Keratinocyte (primary cell): ENCODE measurements around the gene PCDHGB3. TPM values are rescaled to one million over a fixed set of nuclear protein-coding genes. Genes with fewer than 3 reads are reported as not detected.
"Not testable (repeated sequence)": the region's sequence is repeated elsewhere in the genome, so short reads cannot be mapped to it uniquely, and the experiment has no call there.

Source experiments
- DNase-seq: peaks from one replicate; pipeline ENCODE4 v3.0.0-alpha.2; 2011; ENCODE audit warnings: low read depth, missing footprints, low spot score
- FAIRE-seq: peaks from 2 replicates; lab custom pipeline; 2011; peaks lifted over from hg19 to GRCh38; lab: Jason Lieb, UNC
- H2AFZ ChIP-seq: 2 replicates; pipeline ENCODE4 v1.6.0; 2012; ENCODE audit warnings: low read length, control low read depth, inconsistent platforms; ENCODE audit not compliant: control insufficient read depth
- H3K27ac ChIP-seq: 2 replicates; pipeline ENCODE4 v1.5.1; 2011; ENCODE audit warnings: low read length; ENCODE audit not compliant: control insufficient read depth, insufficient read depth
- H3K27me3 ChIP-seq: 3 replicates; pipeline ENCODE4 v1.6.0; 2011; ENCODE audit warnings: low read length; ENCODE audit not compliant: control insufficient read depth, insufficient read depth; ENCODE audit errors: extremely low read depth
- H3K36me3 ChIP-seq, 2 experiments: 2 replicates in 1 of 2; 3 replicates in 1 of 2; pipeline ENCODE4 v1.5.1; 2011; ENCODE audit warnings: low read length in 2 of 2, mild to moderate bottlenecking in 1 of 2; ENCODE audit not compliant: control insufficient read depth in 2 of 2, insufficient read depth in 2 of 2; ENCODE audit errors: extremely low read depth in 1 of 2
- H3K4me1 ChIP-seq: 3 replicates; pipeline ENCODE4 v1.5.1; 2011; ENCODE audit warnings: low read length; ENCODE audit not compliant: control insufficient read depth, insufficient read depth; ENCODE audit errors: extremely low read depth
- H3K4me2 ChIP-seq: 3 replicates; pipeline ENCODE4 v1.6.0; 2011; ENCODE audit warnings: low read depth, low read length; ENCODE audit not compliant: control insufficient read depth, insufficient read depth; ENCODE audit errors: extremely low read depth
- H3K4me3 ChIP-seq, 3 experiments: fragments of 200-600 bp in 1 of 3; sonication (generic) in 1 of 3; 2 replicates in 2 of 3; 3 replicates in 1 of 3; pipeline ENCODE4 v1.5.1; 2011 to 2016; ENCODE audit warnings: low read length in 3 of 3, mild to moderate bottlenecking in 3 of 3, control low read depth in 2 of 3, inconsistent platforms in 1 of 3, low read depth in 1 of 3, mixed read lengths in 1 of 3, mixed run types in 1 of 3, moderate library complexity in 1 of 3; ENCODE audit not compliant: control insufficient read depth in 2 of 3, insufficient read depth in 2 of 3; ENCODE audit errors: extremely low read depth in 1 of 3
- H3K79me2 ChIP-seq: 2 replicates; pipeline ENCODE4 v1.6.0; 2012; ENCODE audit warnings: low read length; ENCODE audit not compliant: control insufficient read depth, insufficient read depth
- H3K9ac ChIP-seq: 3 replicates; pipeline ENCODE4 v1.6.0; 2011; ENCODE audit warnings: low read length; ENCODE audit not compliant: control insufficient read depth, insufficient read depth; ENCODE audit errors: extremely low read depth
- H3K9me1 ChIP-seq: 3 replicates; pipeline ENCODE4 v1.6.0; 2011; ENCODE audit warnings: low read length; ENCODE audit not compliant: control insufficient read depth, insufficient read depth; ENCODE audit errors: extremely low read depth
- H3K9me3 ChIP-seq: 2 replicates; pipeline ENCODE4 v1.5.1; 2012; ENCODE audit warnings: low read depth, low read length; ENCODE audit not compliant: control insufficient read depth
- H4K20me1 ChIP-seq: 3 replicates; pipeline ENCODE4 v1.6.0; 2011; ENCODE audit warnings: low read length; ENCODE audit not compliant: control insufficient read depth, insufficient read depth; ENCODE audit errors: extremely low read depth
- CTCF ChIP-seq, 3 experiments: IDR thresholded peaks in 1 of 3; conservative IDR thresholded peaks in 1 of 3; optimal IDR thresholded peaks in 1 of 3; 2 replicates in 2 of 3; 3 replicates in 1 of 3; pipeline versions ENCODE3 to v1.5.1; 2011; ENCODE audit warnings: low read length in 3 of 3, mild to moderate bottlenecking in 3 of 3, moderate library complexity in 2 of 3, control low read depth in 1 of 3, inconsistent platforms in 1 of 3; ENCODE audit not compliant: insufficient read depth in 2 of 3; ENCODE audit errors: extremely low read depth in 1 of 3
- EZH2 ChIP-seq: IDR thresholded peaks from one replicate; pipeline ENCODE4 v1.6.1; 2012; ENCODE audit warnings: inconsistent platforms, mild to moderate bottlenecking, low read length, moderate library complexity
- dilution Hi-C: fragments of 300-500 bp; cut with MboI; formaldehyde crosslinking; loops from one replicate; pipeline ENCODE4 v1.7.0; 2020; ENCODE audit warnings: low sequenced_read_pairs; ENCODE audit not compliant: extremely low pct_ligation_motif_present
- polyA plus RNA-seq, 5 experiments: library from polyadenylated mRNA; depleted of rRNA in 3 of 5; stranded (reverse) in 3 of 5; stranded (forward) in 1 of 5; unstranded in 1 of 5; fragments of >200 nt; gene quantifications; 1 replicate in 1 of 5; 2 replicates in 3 of 5; 3 replicates in 1 of 5; pipeline versions ENCODE4 v1.2.1 to v1.2.3, GENCODE V29; 2011 to 2012; ENCODE audit warnings: missing spikeins in 2 of 5, low read depth in 1 of 5, low replicate concordance in 1 of 5

Gene PCDHGB3
- polyA plus RNA-seq, 1 donor (not counting 4 experiments of a cell fraction or from before 2014, with no cell fraction given): 0.18 TPM

- H4K20me1 ChIP-seq, H3K36me3 ChIP-seq, H3K27me3 ChIP-seq, H3K9ac ChIP-seq, H3K4me1 ChIP-seq, H3K9me1 ChIP-seq, DNase-seq, H3K27ac ChIP-seq, dilution Hi-C loops, H3K79me2 ChIP-seq: not testable (repeated sequence)
- peak in 2 of 3 experiments; percentile 57 to 74 for TF ChIP-seq CTCF (optimal IDR thresholded peaks at IDR 0.05 in 1 of 3, IDR thresholded peaks at IDR 0.05 in 1 of 3, conservative IDR thresholded peaks at IDR 0.05 in 1 of 3; ENCODE audit: extremely low read depth in 1 of 3, insufficient read depth in 2 of 3, low read length in 3 of 3)
- H3K9me3 ChIP-seq: peaks cover 25% of the 10 kb centered on the region
- H3K4me3 ChIP-seq: peak within 1 kb of the TSS; percentile 34 to 51 (median 44)
- peak within 1 kb of the TSS; percentile 54 for H3K4me2 ChIP-seq
- peak; percentile 26 for FAIRE-seq
- H2AFZ ChIP-seq: peak within 1 kb of the TSS; percentile 30
Measured at GRCh38 chr5:141397756-141398551, 27.9 kb downstream of the PCDHGB3 start, which contains the start of gene PCDHGB5. Gene PCDHGB5, plus strand, starts transcription at chr5:141397947. Its CDS starts 181 bp downstream, at chr5:141398128.

GRCh38 chr5:141398608-141399007 is 28.6 kb downstream of the PCDHGB3 start:
- Histone ChIP-seq H3K4me3 (no peak overlapping the region), H2AFZ (no peak overlapping the region), H3K27me3 (peaks cover 10% of the 10 kb centered on the region), H3K79me2 (no peaks in the 10 kb centered on the region), H4K20me1 (no peaks in the 10 kb centered on the region), H3K9ac (no peak overlapping the region), H3K9me3 (peaks cover 27% of the 10 kb centered on the region), H3K27ac (no peak overlapping the region), H3K4me1 (no peaks in the 10 kb centered on the region), H3K9me1 (no peaks in the 10 kb centered on the region), H3K36me3 (no peaks in the 10 kb centered on the region), H3K4me2 (no peak overlapping the region)
- TF ChIP-seq EZH2: no peak
- TF ChIP-seq CTCF (optimal IDR thresholded peaks at IDR 0.05 in 1 of 3, IDR thresholded peaks at IDR 0.05 in 1 of 3, conservative IDR thresholded peaks at IDR 0.05 in 1 of 3; ENCODE audit: extremely low read depth in 1 of 3, insufficient read depth in 2 of 3, low read length in 3 of 3): no peak
- DNase-seq: no peak
- FAIRE-seq: no peak
- dilution Hi-C loops: no loop called here
